Cerebellar cortex (tissue), 1 donor: Measurements from ENCODE around the gene ARF6.
"Not testable (repeated sequence)": the region's sequence is repeated elsewhere in the genome, so short reads cannot be mapped to it uniquely, and the experiment has no call there.

Experiments used
- DNase-seq: peaks from one replicate; pipeline ENCODE4 v3.0.0-alpha.2; 2015; ENCODE audit warnings: low spot score

ARF6 gene

GRCh38 chr14:49892636-49893308, at the start of gene ARF6:
Gene ARF6 (plus strand): TSS chr14:49893082. CDS start chr14:49893737, 655 bp downstream.
- DNase-seq = peak; percentile 96

- no peak for DNase-seq
These were observed 43.6 kb upstream of the ARF6 start for GRCh38 chr14:49849213-49849847.

- no peak for DNase-seq
These were observed 41.1 kb upstream of the ARF6 start for GRCh38 chr14:49851813-49852212.

- peak; percentile 93 for DNase-seq
These were observed 40.4 kb upstream of the ARF6 start, which contains the start of gene NEMF for GRCh38 chr14:49852301-49853157. Gene NEMF (minus strand): TSS chr14:49852788. CDS start chr14:49852753, 35 bp downstream.

GRCh38 chr14:49853158-49853477, 39.8 kb upstream of the ARF6 start:
- no peak for DNase-seq

GRCh38 chr14:49853572-49854375, 39.1 kb upstream of the ARF6 start:
- peak; percentile 78 for DNase-seq

- DNase-seq = no peak
These were observed 35.4 kb upstream of the ARF6 start for GRCh38 chr14:49857427-49858003.

GRCh38 chr14:49858383-49858782, 34.5 kb upstream of the ARF6 start:
- DNase-seq = no peak

GRCh38 chr14:49860988-49861698, 31.7 kb upstream of the ARF6 start:
- DNase-seq = no peak

GRCh38 chr14:49861699-49862088, 31.2 kb upstream of the ARF6 start:
- DNase-seq = peak; percentile 85

GRCh38 chr14:49862089-49862673, 30.7 kb upstream of the ARF6 start:
- DNase-seq = peak; percentile 90

- peak; percentile 43 for DNase-seq
These were observed 29.2 kb upstream of the ARF6 start for GRCh38 chr14:49863487-49864281.

GRCh38 chr14:49865431-49865859, 27.4 kb upstream of the ARF6 start:
- peak; percentile 81 for DNase-seq

GRCh38 chr14:49867831-49868719, 24.8 kb upstream of the ARF6 start:
- DNase-seq = peak; percentile 93

- DNase-seq = no peak
These were observed 24.2 kb upstream of the ARF6 start for GRCh38 chr14:49868720-49869114.

GRCh38 chr14:49870908-49871307, 22.0 kb upstream of the ARF6 start:
- DNase-seq = no peak

GRCh38 chr14:49873548-49873947, 19.3 kb upstream of the ARF6 start:
- DNase-seq = not testable (repeated sequence)

- DNase-seq = no peak
These were observed 17.2 kb upstream of the ARF6 start for GRCh38 chr14:49875640-49876198.
